Measurements from ENCODE around the gene GK.
"Not testable (repeated sequence)": the region's sequence is repeated elsewhere in the genome, so short reads cannot be mapped to it uniquely, and the experiment has no call there.

The GK gene

GRCh38 chrX:30653415-30654131, at the start of gene GK:
Gene GK (plus strand): TSS chrX:30653423. CDS start chrX:30653538, 115 bp downstream.
- DNase-seq = peak; percentile 28

GRCh38 chrX:30607155-30607554, 46.1 kb upstream of the GK start:
- DNase-seq = no peak

GRCh38 chrX:30610026-30610425, 43.2 kb upstream of the GK start:
- no peak for DNase-seq

- no peak for DNase-seq
Measured at GRCh38 chrX:30612250-30612655, 41.0 kb upstream of the GK start.

GRCh38 chrX:30613721-30614120, 39.5 kb upstream of the GK start:
- DNase-seq = no peak

- no peak for DNase-seq
Measured at GRCh38 chrX:30615229-30615628, 38.0 kb upstream of the GK start.

- DNase-seq = no peak
Measured at GRCh38 chrX:30618160-30618765, 35.0 kb upstream of the GK start.

GRCh38 chrX:30620125-30620524, 33.1 kb upstream of the GK start:
- no peak for DNase-seq

- DNase-seq = no peak
Measured at GRCh38 chrX:30620980-30621618, 32.1 kb upstream of the GK start.

GRCh38 chrX:30622361-30622760, 30.9 kb upstream of the GK start:
- no peak for DNase-seq

- DNase-seq = no peak
Measured at GRCh38 chrX:30626402-30626801, 26.8 kb upstream of the GK start.

- DNase-seq = no peak
Measured at GRCh38 chrX:30627818-30628652, 25.2 kb upstream of the GK start.

- not testable (repeated sequence) for DNase-seq
Measured at GRCh38 chrX:30634070-30634469, 19.2 kb upstream of the GK start.

GRCh38 chrX:30635630-30636029, 17.6 kb upstream of the GK start:
- DNase-seq = peak; percentile 29

GRCh38 chrX:30637874-30638815, 15.1 kb upstream of the GK start:
- DNase-seq = no peak

GRCh38 chrX:30639702-30640101, 13.5 kb upstream of the GK start:
- not testable (repeated sequence) for DNase-seq

- no peak for DNase-seq
Measured at GRCh38 chrX:30642642-30643041, 10.6 kb upstream of the GK start.

GRCh38 chrX:30643313-30643821, 9.9 kb upstream of the GK start:
- no peak for DNase-seq

GRCh38 chrX:30649859-30650258, 3.4 kb upstream of the GK start:
- peak; percentile 28 for DNase-seq

- peak; percentile 91 for DNase-seq
Measured at GRCh38 chrX:30652527-30653414, 452 bp upstream of the GK start.

- not testable (repeated sequence) for DNase-seq
Measured at GRCh38 chrX:30654386-30654785, 1.2 kb downstream of the GK start.
